ENCODE data around the gene TMCO5A.

Gene TMCO5A

DNA sequence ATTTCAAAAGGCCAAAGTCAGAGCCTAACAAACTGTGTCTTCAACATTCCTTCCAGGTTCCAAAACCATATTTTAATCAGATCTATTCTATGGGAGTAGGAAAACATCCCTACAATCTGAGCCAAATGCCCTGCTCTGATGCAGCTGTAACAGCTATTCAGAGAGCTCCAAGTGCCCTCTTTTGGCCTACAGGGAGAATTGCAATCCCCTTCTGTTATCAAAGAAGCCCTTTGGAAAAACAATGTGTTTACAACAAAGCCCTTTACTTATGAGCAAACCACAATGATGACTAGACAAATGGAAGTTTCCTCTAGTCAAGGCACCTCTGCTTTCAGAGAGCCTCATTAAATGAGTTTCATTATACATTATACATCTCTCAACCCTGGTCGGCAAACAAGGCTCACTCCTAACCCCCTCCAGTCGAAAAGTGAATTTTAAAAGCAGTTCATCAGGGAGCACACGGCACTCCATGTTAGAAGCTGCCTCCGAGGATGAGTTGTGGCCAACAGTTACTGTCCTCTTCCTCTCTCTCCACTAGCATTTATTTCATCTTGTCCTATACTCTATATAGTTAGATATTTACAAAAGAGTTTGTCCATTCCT lies 42.6 kb upstream of the TMCO5A start:
- no peaks in the 10 kb centered on the region for H3F3A ChIP-seq (ENCODE audit: low read depth)
- H3K9me2 ChIP-seq (replicated peaks; ENCODE audit: low read depth, low read length) = no peaks in the 10 kb centered on the region
- no peaks in the 10 kb centered on the region for H3K9me3 ChIP-seq (ENCODE audit: insufficient read depth, low read depth, low read length)
- no peaks in the 10 kb centered on the region for H4K20me1 ChIP-seq (ENCODE audit: insufficient read depth, low read length, poor library complexity, severe bottlenecking)
- peak overlapping the region; percentile 20 for H3K4me2 ChIP-seq (ENCODE audit: low read depth, low read length, poor library complexity, severe bottlenecking)
- no peaks in the 10 kb centered on the region for H3K79me2 ChIP-seq (ENCODE audit: insufficient read depth, low read length)
- peaks cover under 1% of the 10 kb centered on the region for H3K4me1 ChIP-seq (ENCODE audit: insufficient read depth, low read length, poor library complexity, severe bottlenecking)
- H3K36me3 ChIP-seq (ENCODE audit: insufficient read depth, low read length) = no peaks in the 10 kb centered on the region
- no peak overlapping the region for H3K9ac ChIP-seq (ENCODE audit: low read depth, low read length, poor library complexity, severe bottlenecking)
- no peaks in the 10 kb centered on the region for H3K27me3 ChIP-seq (ENCODE audit: insufficient read depth, low read length, poor library complexity, severe bottlenecking)
- TF ChIP-seq EZH2phosphoT487 (IDR thresholded peaks at IDR 0.05; ENCODE audit: borderline replicate concordance) = no peak
- TF ChIP-seq, protein P1, sequence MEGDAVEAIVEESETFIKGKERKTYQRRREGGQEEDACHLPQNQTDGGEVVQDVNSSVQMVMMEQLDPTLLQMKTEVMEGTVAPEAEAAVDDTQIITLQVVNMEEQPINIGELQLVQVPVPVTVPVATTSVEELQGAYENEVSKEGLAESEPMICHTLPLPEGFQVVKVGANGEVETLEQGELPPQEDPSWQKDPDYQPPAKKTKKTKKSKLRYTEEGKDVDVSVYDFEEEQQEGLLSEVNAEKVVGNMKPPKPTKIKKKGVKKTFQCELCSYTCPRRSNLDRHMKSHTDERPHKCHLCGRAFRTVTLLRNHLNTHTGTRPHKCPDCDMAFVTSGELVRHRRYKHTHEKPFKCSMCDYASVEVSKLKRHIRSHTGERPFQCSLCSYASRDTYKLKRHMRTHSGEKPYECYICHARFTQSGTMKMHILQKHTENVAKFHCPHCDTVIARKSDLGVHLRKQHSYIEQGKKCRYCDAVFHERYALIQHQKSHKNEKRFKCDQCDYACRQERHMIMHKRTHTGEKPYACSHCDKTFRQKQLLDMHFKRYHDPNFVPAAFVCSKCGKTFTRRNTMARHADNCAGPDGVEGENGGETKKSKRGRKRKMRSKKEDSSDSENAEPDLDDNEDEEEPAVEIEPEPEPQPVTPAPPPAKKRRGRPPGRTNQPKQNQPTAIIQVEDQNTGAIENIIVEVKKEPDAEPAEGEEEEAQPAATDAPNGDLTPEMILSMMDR (conservative IDR thresholded peaks at IDR 0.05; ENCODE audit: low read length) = peak; percentile 98
- no peak overlapping the region for H3K4me3 ChIP-seq (ENCODE audit: low read length, poor library complexity, severe bottlenecking)
- H2AFZ ChIP-seq (ENCODE audit: low read length) = peak overlapping the region; percentile 47; the same call in 1 of the 2 replicates

DNA sequence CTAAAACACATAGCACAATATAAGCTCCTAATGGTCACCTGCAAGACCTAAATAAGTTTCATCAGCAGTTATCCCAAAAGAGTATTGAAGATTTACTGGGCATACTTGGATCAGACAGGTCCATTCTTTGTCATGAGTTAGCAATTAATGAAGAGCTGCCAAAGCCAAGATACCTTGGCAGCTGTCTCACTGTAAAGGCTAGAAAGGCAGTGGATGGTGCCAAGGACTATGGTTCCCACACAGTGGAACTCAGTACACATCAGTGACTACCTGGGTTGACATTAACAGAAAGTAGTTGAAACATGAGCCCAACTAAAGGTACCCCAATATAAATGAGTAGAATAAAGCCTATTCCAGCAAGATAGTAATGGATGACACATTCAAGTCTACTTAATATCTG lies 41.1 kb upstream of the TMCO5A start:
- no peak overlapping the region for H3K4me3 ChIP-seq (ENCODE audit: low read length, poor library complexity, severe bottlenecking)

DNA sequence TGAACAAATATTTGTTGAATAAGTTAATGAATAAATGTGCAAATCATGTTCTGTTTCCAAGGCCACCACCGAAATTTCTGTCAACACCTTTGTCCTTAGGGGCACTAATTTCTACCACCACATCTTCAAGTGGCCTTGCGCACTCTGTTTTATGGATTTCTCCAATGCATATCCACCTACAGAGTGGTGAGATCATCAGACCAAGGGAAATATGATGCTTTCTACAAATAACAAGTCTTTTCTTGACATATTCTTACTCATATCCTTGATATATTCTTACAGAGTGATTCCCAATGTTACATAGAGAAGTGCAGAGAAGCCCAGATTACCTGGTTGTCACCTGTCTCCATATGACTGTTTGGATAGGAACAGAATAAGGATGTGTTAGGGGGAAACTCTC lies 36.1 kb upstream of the TMCO5A start:
- Histone ChIP-seq H3K79me2 (ENCODE audit: insufficient read depth, low read length) (no peaks in the 10 kb centered on the region), H3K36me3 (ENCODE audit: insufficient read depth, low read length) (no peaks in the 10 kb centered on the region), H3K4me1 (ENCODE audit: insufficient read depth, low read length, poor library complexity, severe bottlenecking) (no peaks in the 10 kb centered on the region), H3F3A (ENCODE audit: low read depth) (no peaks in the 10 kb centered on the region), H3K4me3 (ENCODE audit: low read length, poor library complexity, severe bottlenecking) (no peak overlapping the region), H2AFZ (ENCODE audit: low read length) (no peak overlapping the region), H3K9me2 (replicated peaks; ENCODE audit: low read depth, low read length) (no peaks in the 10 kb centered on the region), H3K27me3 (ENCODE audit: insufficient read depth, low read length, poor library complexity, severe bottlenecking) (no peaks in the 10 kb centered on the region), H3K4me2 (ENCODE audit: low read depth, low read length, poor library complexity, severe bottlenecking) (no peak overlapping the region), H3K9ac (ENCODE audit: low read depth, low read length, poor library complexity, severe bottlenecking) (no peak overlapping the region), H4K20me1 (ENCODE audit: insufficient read depth, low read length, poor library complexity, severe bottlenecking) (no peaks in the 10 kb centered on the region), H3K9me3 (ENCODE audit: insufficient read depth, low read depth, low read length) (no peaks in the 10 kb centered on the region)
- TF ChIP-seq, protein P1 (conservative IDR thresholded peaks at IDR 0.05; ENCODE audit: low read length) = no peak
- no peak for TF ChIP-seq EZH2phosphoT487 (IDR thresholded peaks at IDR 0.05; ENCODE audit: borderline replicate concordance)

More for the DNA sequence above, 41.1 kb upstream of the TMCO5A start:
- H3K9me2 ChIP-seq (replicated peaks; ENCODE audit: low read depth, low read length) = no peaks in the 10 kb centered on the region
- H3K4me1 ChIP-seq (ENCODE audit: insufficient read depth, low read length, poor library complexity, severe bottlenecking) = no peaks in the 10 kb centered on the region
- H3K79me2 ChIP-seq (ENCODE audit: insufficient read depth, low read length) = no peaks in the 10 kb centered on the region
- no peaks in the 10 kb centered on the region for H4K20me1 ChIP-seq (ENCODE audit: insufficient read depth, low read length, poor library complexity, severe bottlenecking)
- no peak overlapping the region for H3K9ac ChIP-seq (ENCODE audit: low read depth, low read length, poor library complexity, severe bottlenecking)
- H3K9me3 ChIP-seq (ENCODE audit: insufficient read depth, low read depth, low read length) = no peaks in the 10 kb centered on the region
- TF ChIP-seq, protein P1 (conservative IDR thresholded peaks at IDR 0.05; ENCODE audit: low read length) = no peak
- TF ChIP-seq EZH2phosphoT487 (IDR thresholded peaks at IDR 0.05; ENCODE audit: borderline replicate concordance) = no peak
- no peaks in the 10 kb centered on the region for H3F3A ChIP-seq (ENCODE audit: low read depth)
- H3K4me2 ChIP-seq (ENCODE audit: low read depth, low read length, poor library complexity, severe bottlenecking) = no peak overlapping the region
- H3K36me3 ChIP-seq (ENCODE audit: insufficient read depth, low read length) = no peaks in the 10 kb centered on the region
- H2AFZ ChIP-seq (ENCODE audit: low read length) = no peak overlapping the region
- no peaks in the 10 kb centered on the region for H3K27me3 ChIP-seq (ENCODE audit: insufficient read depth, low read length, poor library complexity, severe bottlenecking)
